GM12865 (cell line): Measurements from ENCODE around the gene LAMB4.

Source experiments
- DNase-seq: peaks from one replicate; pipeline ENCODE4 v3.0.0; 2010; ENCODE audit warnings: low read depth
- H3K4me3 ChIP-seq: 2 replicates; pipeline ENCODE4 v1.5.1; 2011; ENCODE audit warnings: mild to moderate bottlenecking, low read depth, low read length, control low read depth
- CTCF ChIP-seq: IDR thresholded peaks from 2 replicates; pipeline ENCODE4 v1.5.1; 2011; ENCODE audit warnings: low read length, control low read depth, low read depth, inconsistent platforms; ENCODE audit not compliant: insufficient read depth; ENCODE audit errors: missing control alignments

Gene LAMB4

GRCh38 chr7:108130261-108130660 lies at the start of gene LAMB4:
Gene LAMB4 (minus strand): TSS chr7:108130361. CDS start chr7:108123164, 7,197 bp downstream.
- no peak for TF ChIP-seq CTCF
- no peak for DNase-seq
- H3K4me3 ChIP-seq = no peak within 1 kb of the TSS

GRCh38 chr7:108178398-108178797 lies 48.2 kb upstream of the LAMB4 start:
- H3K4me3 ChIP-seq = no peak overlapping the region
- no peak for DNase-seq
- TF ChIP-seq CTCF = no peak

- DNase-seq = no peak
- no peak for TF ChIP-seq CTCF
- no peak overlapping the region for H3K4me3 ChIP-seq
Measured at GRCh38 chr7:108171164-108171563, 41.0 kb upstream of the LAMB4 start.

- no peak for DNase-seq
- no peak for TF ChIP-seq CTCF
- H3K4me3 ChIP-seq = no peak overlapping the region
Measured at GRCh38 chr7:108170251-108170650, 40.1 kb upstream of the LAMB4 start.

GRCh38 chr7:108167460-108167859 lies 37.3 kb upstream of the LAMB4 start:
- TF ChIP-seq CTCF = no peak
- no peak for DNase-seq
- no peak overlapping the region for H3K4me3 ChIP-seq

- TF ChIP-seq CTCF = no peak
- DNase-seq = no peak
- no peak overlapping the region for H3K4me3 ChIP-seq
Measured at GRCh38 chr7:108166687-108167086, 36.5 kb upstream of the LAMB4 start.

GRCh38 chr7:108165723-108166122 lies 35.6 kb upstream of the LAMB4 start:
- H3K4me3 ChIP-seq = no peak overlapping the region
- no peak for DNase-seq
- TF ChIP-seq CTCF = no peak
